ENCODE measurements around the gene LRP1B.

GRCh38 chr2:140481136-140481535 is 1649.7 kb downstream of the LRP1B start:
- no peak for TF ChIP-seq POLR2A (IDR thresholded peaks at IDR 0.05)
- TF ChIP-seq, protein P1, sequence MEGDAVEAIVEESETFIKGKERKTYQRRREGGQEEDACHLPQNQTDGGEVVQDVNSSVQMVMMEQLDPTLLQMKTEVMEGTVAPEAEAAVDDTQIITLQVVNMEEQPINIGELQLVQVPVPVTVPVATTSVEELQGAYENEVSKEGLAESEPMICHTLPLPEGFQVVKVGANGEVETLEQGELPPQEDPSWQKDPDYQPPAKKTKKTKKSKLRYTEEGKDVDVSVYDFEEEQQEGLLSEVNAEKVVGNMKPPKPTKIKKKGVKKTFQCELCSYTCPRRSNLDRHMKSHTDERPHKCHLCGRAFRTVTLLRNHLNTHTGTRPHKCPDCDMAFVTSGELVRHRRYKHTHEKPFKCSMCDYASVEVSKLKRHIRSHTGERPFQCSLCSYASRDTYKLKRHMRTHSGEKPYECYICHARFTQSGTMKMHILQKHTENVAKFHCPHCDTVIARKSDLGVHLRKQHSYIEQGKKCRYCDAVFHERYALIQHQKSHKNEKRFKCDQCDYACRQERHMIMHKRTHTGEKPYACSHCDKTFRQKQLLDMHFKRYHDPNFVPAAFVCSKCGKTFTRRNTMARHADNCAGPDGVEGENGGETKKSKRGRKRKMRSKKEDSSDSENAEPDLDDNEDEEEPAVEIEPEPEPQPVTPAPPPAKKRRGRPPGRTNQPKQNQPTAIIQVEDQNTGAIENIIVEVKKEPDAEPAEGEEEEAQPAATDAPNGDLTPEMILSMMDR (IDR thresholded peaks at IDR 0.05), result no peak
